HepG2 (cell line): ENCODE data around the gene PPA2. TPM values are rescaled to one million over a fixed set of nuclear protein-coding genes. Genes with fewer than 3 reads are reported as not detected.

Source experiments
- CREB1 ChIP-seq, 2 experiments: fragments of 450-650 bp in 1 of 2; IDR thresholded peaks; 2 replicates each; pipeline ENCODE4 v1.6.1; 2016 to 2017; ENCODE audit warnings: control low read depth in 1 of 2, mild to moderate bottlenecking in 1 of 2, missing compliant biosample characterization in 1 of 2, missing genetic modification characterization in 1 of 2
- FOXA1 ChIP-seq, 2 experiments: fragments of 450-650 bp in 1 of 2; sonication (generic) in 1 of 2; formaldehyde crosslinking in 1 of 2; IDR thresholded peaks; 2 replicates each; pipeline versions ENCODE4 v1.4.0 to v1.6.1; 2016 to 2020; ENCODE audit warnings: missing genetic modification reagents in 1 of 2
- GATAD1 ChIP-seq: IDR thresholded peaks from 2 replicates; pipeline ENCODE4 v1.6.1; 2016; ENCODE audit warnings: missing genetic modification reagents, missing compliant biosample characterization
- HDAC1 ChIP-seq: sonication (generic); formaldehyde crosslinking; IDR thresholded peaks from 2 replicates; pipeline ENCODE4 v1.5.1; 2020; ENCODE audit warnings: mild to moderate bottlenecking, missing genetic modification reagents
- MYC ChIP-seq: sonication (generic); formaldehyde crosslinking; IDR thresholded peaks from 2 replicates; pipeline ENCODE4 v1.9.0; 2021; ENCODE audit warnings: missing genetic modification reagents, borderline replicate concordance
- NR0B2 ChIP-seq: sonication (generic); formaldehyde crosslinking; IDR thresholded peaks from 2 replicates; pipeline ENCODE4 v1.4.0; 2020; ENCODE audit warnings: mild to moderate bottlenecking, missing genetic modification reagents
- POLR2A ChIP-seq, 2 experiments: IDR thresholded peaks; 2 replicates each; pipeline ENCODE4 v1.6.1; 2011; ENCODE audit warnings: low read depth in 2 of 2, low read length in 2 of 2, mild to moderate bottlenecking in 1 of 2, moderate library complexity in 1 of 2; ENCODE audit not compliant: insufficient read depth in 1 of 2
- REPIN1 ChIP-seq: sonication (generic); formaldehyde crosslinking; IDR thresholded peaks from 2 replicates; pipeline ENCODE4 v1.8.0; 2022; ENCODE audit warnings: missing genetic modification reagents, low read depth, mild to moderate bottlenecking, borderline replicate concordance
- SAP130 ChIP-seq: IDR thresholded peaks from 2 replicates; pipeline ENCODE4 v1.6.1; 2016; ENCODE audit warnings: low read depth
- THAP7 ChIP-seq: sonication (generic); formaldehyde crosslinking; IDR thresholded peaks from 2 replicates; pipeline ENCODE4 v1.8.1; 2023; ENCODE audit warnings: mild to moderate bottlenecking, missing genetic modification reagents
- TOE1 ChIP-seq: sonication (generic); formaldehyde crosslinking; IDR thresholded peaks from 2 replicates; pipeline ENCODE4 v1.4.0; 2020; ENCODE audit warnings: mild to moderate bottlenecking, missing genetic modification reagents
- TSC22D2 ChIP-seq: sonication (generic); formaldehyde crosslinking; IDR thresholded peaks from 2 replicates; pipeline ENCODE4 v1.5.1; 2020; ENCODE audit warnings: missing genetic modification reagents, mild to moderate bottlenecking, borderline replicate concordance
- ZFP91 ChIP-seq: sonication (generic); formaldehyde crosslinking; IDR thresholded peaks from 2 replicates; pipeline ENCODE4 v1.9.0; 2022; ENCODE audit warnings: missing genetic modification reagents, mild to moderate bottlenecking, borderline replicate concordance
- ZNF24 ChIP-seq: fragments of 450-650 bp; IDR thresholded peaks from 2 replicates; pipeline ENCODE4 v1.6.1; 2017; ENCODE audit warnings: antibody characterized with exemption, mild to moderate bottlenecking
- ZNF264 ChIP-seq: sonication (generic); formaldehyde crosslinking; IDR thresholded peaks from 2 replicates; pipeline ENCODE4 v1.4.0; 2020; ENCODE audit warnings: missing genetic modification reagents
- ZNF317 ChIP-seq: sonication (generic); formaldehyde crosslinking; IDR thresholded peaks from 2 replicates; pipeline ENCODE4 v1.5.0; 2020; ENCODE audit warnings: mild to moderate bottlenecking, missing genetic modification reagents
- ZNF674 ChIP-seq: sonication (generic); formaldehyde crosslinking; IDR thresholded peaks from 2 replicates; pipeline ENCODE4 v1.5.0; 2020; ENCODE audit warnings: low read depth, mild to moderate bottlenecking, missing genetic modification reagents
- ZNF724P ChIP-seq: sonication (generic); formaldehyde crosslinking; IDR thresholded peaks from 2 replicates; pipeline ENCODE4 v1.8.0; 2022; ENCODE audit warnings: missing genetic modification reagents, borderline replicate concordance
- ZNF83 ChIP-seq: sonication (generic); formaldehyde crosslinking; IDR thresholded peaks from 2 replicates; pipeline ENCODE4 v1.4.0; 2020; ENCODE audit warnings: missing genetic modification reagents, mild to moderate bottlenecking, borderline replicate concordance
- polyA plus RNA-seq, 8 experiments: library from polyadenylated mRNA; depleted of rRNA in 3 of 8; stranded (reverse) in 7 of 8; unstranded in 1 of 8; fragments of >200 nt; fragmentation: Illumina TruSeq in 4 of 8; extraction: Trizol in 4 of 8; gene quantifications; 2 replicates each; pipeline versions ENCODE4 v1.2.1 to v1.2.3, GENCODE V29; 2011 to 2016; ENCODE audit warnings: low read depth in 4 of 8, missing spikeins in 1 of 8, mixed read lengths in 1 of 8; ENCODE audit not compliant: insufficient read depth in 1 of 8
- total RNA-seq, 5 experiments: library from RNA; depleted of rRNA; stranded (reverse); fragments of >200 nt; fragmentation: Illumina TruSeq; extraction: Trizol; gene quantifications; 2 replicates each; pipeline ENCODE4 v1.2.3, GENCODE V29; 2016; ENCODE audit warnings: low read depth in 1 of 5
- TF ChIP-seq, protein P1 (sequence below): sonication (generic); formaldehyde crosslinking; IDR thresholded peaks from 2 replicates; pipeline ENCODE4 v1.4.0; 2020; ENCODE audit warnings: missing genetic modification reagents
- TF ChIP-seq, protein P2 (sequence below): sonication (generic); formaldehyde crosslinking; IDR thresholded peaks from 2 replicates; pipeline ENCODE4 v1.4.0; 2020; ENCODE audit warnings: mild to moderate bottlenecking, missing genetic modification reagents, borderline replicate concordance

Gene PPA2
- total and polyA plus RNA-seq, 2 of the 13 experiments (the other 11 are each of a cell fraction or from before 2014, with no cell fraction given): 44.2 to 70.6 TPM

GRCh38 chr4:105474099-105474518, 247 bp upstream of the PPA2 start (continued):
- TF ChIP-seq, protein P1, sequence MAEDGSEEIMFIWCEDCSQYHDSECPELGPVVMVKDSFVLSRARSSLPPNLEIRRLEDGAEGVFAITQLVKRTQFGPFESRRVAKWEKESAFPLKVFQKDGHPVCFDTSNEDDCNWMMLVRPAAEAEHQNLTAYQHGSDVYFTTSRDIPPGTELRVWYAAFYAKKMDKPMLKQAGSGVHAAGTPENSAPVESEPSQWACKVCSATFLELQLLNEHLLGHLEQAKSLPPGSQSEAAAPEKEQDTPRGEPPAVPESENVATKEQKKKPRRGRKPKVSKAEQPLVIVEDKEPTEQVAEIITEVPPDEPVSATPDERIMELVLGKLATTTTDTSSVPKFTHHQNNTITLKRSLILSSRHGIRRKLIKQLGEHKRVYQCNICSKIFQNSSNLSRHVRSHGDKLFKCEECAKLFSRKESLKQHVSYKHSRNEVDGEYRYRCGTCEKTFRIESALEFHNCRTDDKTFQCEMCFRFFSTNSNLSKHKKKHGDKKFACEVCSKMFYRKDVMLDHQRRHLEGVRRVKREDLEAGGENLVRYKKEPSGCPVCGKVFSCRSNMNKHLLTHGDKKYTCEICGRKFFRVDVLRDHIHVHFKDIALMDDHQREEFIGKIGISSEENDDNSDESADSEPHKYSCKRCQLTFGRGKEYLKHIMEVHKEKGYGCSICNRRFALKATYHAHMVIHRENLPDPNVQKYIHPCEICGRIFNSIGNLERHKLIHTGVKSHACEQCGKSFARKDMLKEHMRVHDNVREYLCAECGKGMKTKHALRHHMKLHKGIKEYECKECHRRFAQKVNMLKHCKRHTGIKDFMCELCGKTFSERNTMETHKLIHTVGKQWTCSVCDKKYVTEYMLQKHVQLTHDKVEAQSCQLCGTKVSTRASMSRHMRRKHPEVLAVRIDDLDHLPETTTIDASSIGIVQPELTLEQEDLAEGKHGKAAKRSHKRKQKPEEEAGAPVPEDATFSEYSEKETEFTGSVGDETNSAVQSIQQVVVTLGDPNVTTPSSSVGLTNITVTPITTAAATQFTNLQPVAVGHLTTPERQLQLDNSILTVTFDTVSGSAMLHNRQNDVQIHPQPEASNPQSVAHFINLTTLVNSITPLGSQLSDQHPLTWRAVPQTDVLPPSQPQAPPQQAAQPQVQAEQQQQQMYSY (CRISPR knock-in tag): no peak
- no peak for TF ChIP-seq ZNF83
- TF ChIP-seq ZNF24: no peak
- no peak for TF ChIP-seq SAP130 (CRISPR knock-in tag)
- peak; percentile 29; the same call in 1 of the 2 replicates for TF ChIP-seq TSC22D2 (CRISPR knock-in tag)
- peak; percentile 57; the same call in 1 of the 2 replicates for TF ChIP-seq ZFP91 (CRISPR knock-in tag)
- no peak for TF ChIP-seq TOE1 (CRISPR knock-in tag)
- no peak for TF ChIP-seq GATAD1 (CRISPR knock-in tag)
- no peak for TF ChIP-seq HDAC1
- TF ChIP-seq ZNF674: no peak
- TF ChIP-seq MYC (CRISPR knock-in tag): no peak
- no peak for TF ChIP-seq ZNF317 (CRISPR knock-in tag)
- no peak for TF ChIP-seq ZNF724P (CRISPR knock-in tag)
- TF ChIP-seq POLR2A (IDR thresholded peaks at IDR 0.05; ENCODE audit: insufficient read depth in 1 of 2, low read depth in 2 of 2, low read length in 2 of 2): no peak
- TF ChIP-seq THAP7 (CRISPR knock-in tag): no peak
- TF ChIP-seq, protein P2, sequence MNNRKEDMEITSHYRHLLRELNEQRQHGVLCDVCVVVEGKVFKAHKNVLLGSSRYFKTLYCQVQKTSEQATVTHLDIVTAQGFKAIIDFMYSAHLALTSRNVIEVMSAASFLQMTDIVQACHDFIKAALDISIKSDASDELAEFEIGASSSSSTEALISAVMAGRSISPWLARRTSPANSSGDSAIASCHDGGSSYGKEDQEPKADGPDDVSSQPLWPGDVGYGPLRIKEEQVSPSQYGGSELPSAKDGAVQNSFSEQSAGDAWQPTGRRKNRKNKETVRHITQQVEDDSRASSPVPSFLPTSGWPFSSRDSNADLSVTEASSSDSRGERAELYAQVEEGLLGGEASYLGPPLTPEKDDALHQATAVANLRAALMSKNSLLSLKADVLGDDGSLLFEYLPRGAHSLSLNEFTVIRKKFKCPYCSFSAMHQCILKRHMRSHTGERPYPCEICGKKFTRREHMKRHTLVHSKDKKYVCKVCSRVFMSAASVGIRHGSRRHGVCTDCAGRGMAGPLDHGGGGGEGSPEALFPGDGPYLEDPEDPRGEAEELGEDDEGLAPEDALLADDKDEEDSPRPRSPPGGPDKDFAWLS (CRISPR knock-in tag): no peak
- no peak for TF ChIP-seq CREB1 (IDR thresholded peaks at IDR 0.05)
- no peak for TF ChIP-seq CREB1 (CRISPR knock-in tag; IDR thresholded peaks at IDR 0.05)
- 0 out of 2 replicates have a peak, but pooled peaks have one; percentile 3 for TF ChIP-seq ZNF264
- TF ChIP-seq FOXA1 (IDR thresholded peaks at IDR 0.05): no peak
- TF ChIP-seq FOXA1 (CRISPR knock-in tag; IDR thresholded peaks at IDR 0.05): no peak
- TF ChIP-seq REPIN1 (CRISPR knock-in tag): peak; percentile 12; the same call in 1 of the 2 replicates
- TF ChIP-seq NR0B2 (CRISPR knock-in tag): no peak
